SK-N-SH (cell line): ENCODE data around the gene RNGTT. TPM values are rescaled to one million over a fixed set of nuclear protein-coding genes. Genes with fewer than 3 reads are reported as not detected.

Source experiments
- CTCF ChIA-PET: fragments of 300-600, 350-600 bp; formaldehyde crosslinking; extraction: SDS; loops from one replicate; lab custom pipeline; 2021; lab: Yijun Ruan, JAX
- POLR2A ChIA-PET: fragments of 350-600 bp; sonication (Branson Sonifier 250); formaldehyde crosslinking; extraction: SDS; loops from one replicate; lab custom pipeline; 2020; ENCODE audit warnings: antibody characterized with exemption, inconsistent platforms; lab: Yijun Ruan, JAX
- DNase-seq: peaks from one replicate; pipeline ENCODE4 v3.0.0; 2012
- H2AFZ ChIP-seq: fragments of 200-600 bp; sonication (generic); 2 replicates; pipeline ENCODE4 v1.8.1; 2016; ENCODE audit warnings: antibody characterized with exemption, mild to moderate bottlenecking, low read depth
- H3F3A ChIP-seq: fragments of 200-600 bp; sonication (generic); replicated peaks from 2 replicates; pipeline ENCODE3; 2016; ENCODE audit warnings: antibody characterized with exemption, mild to moderate bottlenecking; ENCODE audit not compliant: insufficient read depth
- H3K27ac ChIP-seq, 2 experiments: fragments of 200-500 bp in 1 of 2; fragments of 200-600 bp in 1 of 2; sonication (Bioruptor generic) in 1 of 2; sonication (generic), shearing (Covaris generic) in 1 of 2; 2 replicates each; pipeline versions ENCODE4 v1.5.1 to v1.6.1; 2014 to 2016; ENCODE audit warnings: low read depth in 2 of 2, inconsistent platforms in 1 of 2, low read length in 1 of 2, mild to moderate bottlenecking in 1 of 2, mixed read lengths in 1 of 2
- H3K27me3 ChIP-seq: fragments of 200-600 bp; sonication (generic), shearing (Covaris generic); 2 replicates; pipeline ENCODE4 v1.6.1; 2016; ENCODE audit warnings: mixed run types; ENCODE audit not compliant: insufficient read depth
- H3K36me3 ChIP-seq, 2 experiments: fragments of 200-500 bp in 1 of 2; fragments of 200-600 bp in 1 of 2; sonication (Bioruptor generic) in 1 of 2; sonication (generic) in 1 of 2; replicated peaks in 1 of 2; 2 replicates each; pipeline versions ENCODE3 to v1.5.1; 2014 to 2016; ENCODE audit warnings: low read length in 1 of 2, mild to moderate bottlenecking in 1 of 2; ENCODE audit not compliant: insufficient read depth in 2 of 2, control insufficient read depth in 1 of 2
- H3K4me1 ChIP-seq, 2 experiments: fragments of 200-500 bp in 1 of 2; fragments of 200-600 bp in 1 of 2; sonication (Bioruptor generic) in 1 of 2; sonication (generic), shearing (Covaris generic) in 1 of 2; 2 replicates each; pipeline versions ENCODE4 v1.5.1 to v1.6.1; 2014 to 2016; ENCODE audit warnings: low read depth in 1 of 2, low read length in 1 of 2, mixed run types in 1 of 2; ENCODE audit not compliant: insufficient read depth in 2 of 2, control insufficient read depth in 1 of 2
- H3K4me2 ChIP-seq: fragments of 200-600 bp; sonication (generic), shearing (Covaris generic); 2 replicates; pipeline ENCODE4 v1.6.1; 2017; ENCODE audit warnings: mixed run types
- H3K4me3 ChIP-seq, 2 experiments: fragments of 200-500 bp in 1 of 2; fragments of 200-600 bp in 1 of 2; sonication (Bioruptor generic) in 1 of 2; sonication (generic), shearing (Covaris generic) in 1 of 2; 2 replicates each; pipeline versions ENCODE4 v1.5.1 to v1.8.1; 2014 to 2016; ENCODE audit warnings: low read depth in 2 of 2, inconsistent platforms in 1 of 2, low read length in 1 of 2, mild to moderate bottlenecking in 1 of 2, mixed read lengths in 1 of 2, moderate library complexity in 1 of 2
- H3K79me2 ChIP-seq: fragments of 200-600 bp; sonication (generic); 2 replicates; pipeline ENCODE4 v1.8.1; 2017; ENCODE audit warnings: mild to moderate bottlenecking; ENCODE audit not compliant: insufficient read depth
- H3K9ac ChIP-seq: fragments of 200-600 bp; sonication (generic); 2 replicates; pipeline ENCODE4 v1.6.1; 2017; ENCODE audit warnings: mixed run types
- H3K9me2 ChIP-seq: fragments of 200-600 bp; sonication (generic); 2 replicates; pipeline ENCODE4 v1.6.1; 2017; ENCODE audit warnings: mixed run types
- H3K9me3 ChIP-seq: fragments of 200-600 bp; sonication (generic); 2 replicates; pipeline ENCODE4 v1.6.1; 2017; ENCODE audit warnings: mixed run types, mild to moderate bottlenecking, moderate library complexity
- H4K20me1 ChIP-seq: fragments of 200-600 bp; sonication (generic); 2 replicates; pipeline ENCODE4 v1.6.1; 2017; ENCODE audit warnings: mild to moderate bottlenecking, mixed run types; ENCODE audit not compliant: insufficient read depth
- ELF1 ChIP-seq: IDR thresholded peaks from 2 replicates; pipeline ENCODE4 v1.4.0; 2012
- EZH2phosphoT487 ChIP-seq: fragments of 200-600 bp; sonication (generic); IDR thresholded peaks from 2 replicates; pipeline ENCODE4 v1.6.1; 2017; ENCODE audit warnings: low read depth, mixed run types, mild to moderate bottlenecking, antibody characterized with exemption, moderate library complexity, borderline replicate concordance
- FOSL2 ChIP-seq: IDR thresholded peaks from 2 replicates; pipeline ENCODE4 v1.4.0; 2012; ENCODE audit warnings: low read depth, mild to moderate bottlenecking, moderate library complexity, borderline replicate concordance
- GATA2 ChIP-seq: sonication (generic); formaldehyde crosslinking; IDR thresholded peaks from 2 replicates; pipeline ENCODE4 v1.5.0; 2020; ENCODE audit warnings: mild to moderate bottlenecking, missing genetic modification reagents
- IRF3 ChIP-seq: fragments of 150-350 bp; IDR thresholded peaks from 2 replicates; pipeline ENCODE4 v1.6.1; 2016; ENCODE audit warnings: mild to moderate bottlenecking, low read depth, low read length
- JUND ChIP-seq: IDR thresholded peaks from 2 replicates; pipeline ENCODE4 v1.4.0; 2012
- NRF1 ChIP-seq: IDR thresholded peaks from 2 replicates; pipeline ENCODE4 v1.6.1; 2012; ENCODE audit warnings: low read depth, mild to moderate bottlenecking, low read length
- RAD21 ChIP-seq: IDR thresholded peaks from 2 replicates; pipeline ENCODE4 v1.6.1; 2012; ENCODE audit warnings: mild to moderate bottlenecking, low read length
- RCOR1 ChIP-seq: fragments of 150-350 bp; IDR thresholded peaks from 2 replicates; pipeline ENCODE4 v1.6.1; 2017; ENCODE audit warnings: antibody characterized with exemption, low read length
- REST ChIP-seq: IDR thresholded peaks from 2 replicates; pipeline ENCODE4 v1.6.1; 2012; ENCODE audit warnings: mild to moderate bottlenecking, low read depth, low read length, moderate library complexity
- RFX5 ChIP-seq: IDR thresholded peaks from 2 replicates; pipeline ENCODE4 v1.6.1; 2012; ENCODE audit warnings: mild to moderate bottlenecking, improper control_type of control experiment, low read length
- RXRA ChIP-seq: IDR thresholded peaks from 2 replicates; pipeline ENCODE4 v1.4.0; 2012; ENCODE audit warnings: low read depth, mild to moderate bottlenecking, borderline replicate concordance
- TAF1 ChIP-seq: IDR thresholded peaks from 2 replicates; pipeline ENCODE4 v1.6.1; 2012; ENCODE audit warnings: low read depth, mild to moderate bottlenecking, low read length, moderate library complexity, borderline replicate concordance
- TCF12 ChIP-seq: IDR thresholded peaks from 2 replicates; pipeline ENCODE4 v1.4.0; 2012
- TEAD4 ChIP-seq: IDR thresholded peaks from 2 replicates; pipeline ENCODE4 v1.4.0; 2012; ENCODE audit warnings: mild to moderate bottlenecking, borderline replicate concordance; ENCODE audit not compliant: insufficient read depth
- USF2 ChIP-seq: fragments of 150-350 bp; IDR thresholded peaks from 2 replicates; pipeline ENCODE4 v1.6.1; 2017; ENCODE audit warnings: antibody characterized with exemption, low read length, low read depth, borderline replicate concordance
- YY1 ChIP-seq: IDR thresholded peaks from 2 replicates; pipeline ENCODE4 v1.4.0; 2012; ENCODE audit warnings: low read depth, mild to moderate bottlenecking
- ZBTB33 ChIP-seq: IDR thresholded peaks from 2 replicates; pipeline ENCODE4 v1.4.0; 2012; ENCODE audit warnings: low read depth, borderline replicate concordance
- WGBS: methylation state at CpG from one replicate; pipeline ENCODE4 v1.1.6; 2017; ENCODE audit warnings: low lambda C conversion rate; 5-methylcytosine and 5-hydroxymethylcytosine counted together
- polyA plus RNA-seq, 3 experiments: library from polyadenylated mRNA; depleted of rRNA; stranded (reverse); fragments of >200 nt; gene quantifications; 2 replicates each; pipeline ENCODE4 v1.2.3, GENCODE V29; 2012

Gene RNGTT
- polyA plus RNA-seq, 1 of the 3 experiments (the other 2 are of a cell fraction): 3.3 TPM

GRCh38 chr6:88872962-88873361 is 90.5 kb downstream of the RNGTT start (continued):
- TF ChIP-seq REST: no peak

GRCh38 chr6:88871498-88871897 is 91.9 kb downstream of the RNGTT start:
- Histone ChIP-seq H3K27ac (no peak overlapping the region), H3K4me2 (no peak overlapping the region), H3K4me1 (peaks cover 0 to 21% of the 10 kb centered on the region in 2 experiments; a peak in 2 of 4 replicates), H3K36me3 (peaks cover 0 to 4% of the 10 kb centered on the region in 2 experiments), H3K27me3 (no peaks in the 10 kb centered on the region), H3F3A (peaks cover 25% of the 10 kb centered on the region), H3K79me2 (0 out of 2 replicates have a peak, but pooled peaks cover 3% of the 10 kb centered on the region), H3K4me3 (no peak overlapping the region), H3K9ac (no peak overlapping the region), H3K9me2 (no peaks in the 10 kb centered on the region), H4K20me1 (no peaks in the 10 kb centered on the region), H2AFZ (no peak overlapping the region), H3K9me3 (no peaks in the 10 kb centered on the region)
- DNase-seq: no peak
- WGBS: 64% methylated on average over 3 of the region's 3 CpGs
- CTCF ChIA-PET: interaction anchor here (0.6 to 4.8 kb wide), 29 partner anchors 9 to 1804 kb away, joined by 3 to 57 read pairs (median 4); partner anchors contain the start of gene CNR1
- TF ChIP-seq TAF1 (no peak), REST (no peak), RFX5 (no peak), YY1 (no peak), ELF1 (no peak), RAD21 (no peak), TEAD4 (no peak), RCOR1 (no peak), GATA2 (CRISPR knock-in tag) (no peak), NRF1 (no peak), ZBTB33 (no peak), JUND (no peak), USF2 (no peak), TCF12 (no peak), RXRA (no peak), IRF3 (no peak), FOSL2 (no peak), EZH2phosphoT487 (no peak)
- POLR2A ChIA-PET: no interaction called here
